OCI-LY1 (cell line): ENCODE measurements around the gene RNF112.

Experiments
- H2AFZ ChIP-seq: fragments of 200-600 bp; sonication (generic), shearing (Covaris generic); 2 replicates; pipeline ENCODE4 v1.6.0; 2014; ENCODE audit warnings: antibody characterized with exemption, mild to moderate bottlenecking, low read length
- H3F3A ChIP-seq: fragments of 200-600 bp; sonication (generic), shearing (Covaris generic); 2 replicates; pipeline ENCODE4 v1.6.0; 2014; ENCODE audit warnings: mild to moderate bottlenecking, antibody characterized with exemption, low read length, moderate library complexity; ENCODE audit not compliant: insufficient read depth
- H3K27ac ChIP-seq: fragments of 200-600 bp; sonication (generic); 2 replicates; pipeline ENCODE4 v1.5.1; 2014; ENCODE audit warnings: low read length, mixed run types, mild to moderate bottlenecking, low read depth; ENCODE audit not compliant: poor library complexity, severe bottlenecking
- H3K27me3 ChIP-seq: fragments of 200-600 bp; sonication (generic); 2 replicates; pipeline ENCODE4 v1.6.0; 2014; ENCODE audit warnings: antibody characterized with exemption, mild to moderate bottlenecking, low read length, moderate library complexity; ENCODE audit not compliant: insufficient read depth
- H3K36me3 ChIP-seq: fragments of 200-600 bp; sonication (generic); 2 replicates; pipeline ENCODE4 v1.6.1; 2014; ENCODE audit warnings: mild to moderate bottlenecking, antibody characterized with exemption, low read length, moderate library complexity, mixed read lengths; ENCODE audit not compliant: insufficient read depth
- H3K4me1 ChIP-seq: fragments of 200-600 bp; sonication (generic); 2 replicates; pipeline ENCODE4 v1.5.1; 2014; ENCODE audit warnings: mild to moderate bottlenecking, low read length, moderate library complexity; ENCODE audit not compliant: insufficient read depth, severe bottlenecking
- H3K4me2 ChIP-seq: fragments of 200-600 bp; sonication (generic), shearing (Covaris generic); 2 replicates; pipeline ENCODE4 v1.6.1; 2014; ENCODE audit warnings: low read length
- H3K4me3 ChIP-seq: fragments of 200-600 bp; sonication (generic); 2 replicates; pipeline ENCODE4 v1.5.1; 2014; ENCODE audit warnings: low read length, low read depth, mild to moderate bottlenecking, mixed read lengths; ENCODE audit not compliant: poor library complexity, severe bottlenecking
- H3K79me2 ChIP-seq: fragments of 200-600 bp; shearing (Covaris generic); 2 replicates; pipeline ENCODE4 v1.6.1; 2016; ENCODE audit warnings: mixed run types, low read length, mixed read lengths; ENCODE audit not compliant: insufficient read depth
- H3K9ac ChIP-seq: fragments of 200-600 bp; sonication (generic), shearing (Covaris generic); 2 replicates; pipeline ENCODE4 v1.6.1; 2014; ENCODE audit warnings: mild to moderate bottlenecking, low read length, mixed read lengths
- H3K9me2 ChIP-seq: fragments of 200-600 bp; sonication (generic), shearing (Covaris generic); 2 replicates; pipeline ENCODE4 v1.6.1; 2014; ENCODE audit warnings: low read depth, mild to moderate bottlenecking, low read length, mixed read lengths
- H3K9me3 ChIP-seq: fragments of 200-600 bp; shearing (Covaris generic); 2 replicates; pipeline ENCODE4 v1.6.1; 2014; ENCODE audit warnings: low read length, mixed read lengths
- H4K20me1 ChIP-seq: fragments of 200-600 bp; sonication (generic), shearing (Covaris generic); 2 replicates; pipeline ENCODE4 v1.6.0; 2016; ENCODE audit warnings: mild to moderate bottlenecking, low read length; ENCODE audit not compliant: insufficient read depth
- EZH2 ChIP-seq: fragments of 200-600 bp; sonication (generic), shearing (Covaris generic); IDR thresholded peaks from 2 replicates; pipeline ENCODE4 v1.8.0; 2017; ENCODE audit warnings: borderline replicate concordance, mixed run types, mild to moderate bottlenecking, antibody characterized with exemption, low read length, moderate library complexity, mixed read lengths
- TF ChIP-seq, protein P1 (sequence below): fragments of 200-600 bp; sonication (generic), shearing (Covaris generic); IDR thresholded peaks from 2 replicates; pipeline ENCODE4 v1.5.1; 2017; ENCODE audit warnings: mild to moderate bottlenecking, antibody characterized with exemption, low read length, moderate library complexity, mixed read lengths

RNF112 gene

DNA sequence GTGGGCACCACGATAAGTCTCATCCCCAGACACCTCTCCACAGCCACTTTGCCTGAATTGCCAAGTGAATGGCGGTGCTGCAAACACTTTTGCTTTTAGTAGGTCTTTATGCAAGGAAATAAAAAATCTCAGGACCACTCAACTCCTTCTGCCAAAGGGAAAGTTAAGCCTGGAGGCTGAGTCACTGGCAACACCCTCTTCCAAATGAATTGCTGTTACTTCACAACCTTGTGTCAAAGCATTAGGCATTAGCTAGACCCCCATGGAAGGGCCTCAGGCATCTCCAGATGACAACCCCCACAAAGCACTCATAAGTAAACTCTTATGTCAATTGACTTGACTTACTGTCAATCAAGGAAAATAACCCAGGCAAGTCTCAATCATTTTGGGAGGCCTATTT, 43.0 kb downstream of the RNF112 start:
- H3F3A ChIP-seq, result no peaks in the 10 kb centered on the region

GRCh38 chr17:19456016-19456927, 45.2 kb downstream of the RNF112 start:
- H3K4me1 ChIP-seq, result peaks cover 7% of the 10 kb centered on the region
- no peak overlapping the region for H3K4me2 ChIP-seq

More for the DNA sequence above, 43.0 kb downstream of the RNF112 start:
- Histone ChIP-seq H4K20me1 (no peaks in the 10 kb centered on the region), H3K79me2 (no peaks in the 10 kb centered on the region), H3K4me3 (no peak overlapping the region), H2AFZ (no peak overlapping the region), H3K27me3 (no peaks in the 10 kb centered on the region; the same call in 1 of the 2 replicates), H3K9ac (no peak overlapping the region), H3K4me2 (no peak overlapping the region), H3K4me1 (no peaks in the 10 kb centered on the region), H3K9me2 (no peaks in the 10 kb centered on the region), H3K9me3 (no peaks in the 10 kb centered on the region), H3K36me3 (no peaks in the 10 kb centered on the region), H3K27ac (no peak overlapping the region)
- no peak for TF ChIP-seq EZH2
- TF ChIP-seq, protein P1, sequence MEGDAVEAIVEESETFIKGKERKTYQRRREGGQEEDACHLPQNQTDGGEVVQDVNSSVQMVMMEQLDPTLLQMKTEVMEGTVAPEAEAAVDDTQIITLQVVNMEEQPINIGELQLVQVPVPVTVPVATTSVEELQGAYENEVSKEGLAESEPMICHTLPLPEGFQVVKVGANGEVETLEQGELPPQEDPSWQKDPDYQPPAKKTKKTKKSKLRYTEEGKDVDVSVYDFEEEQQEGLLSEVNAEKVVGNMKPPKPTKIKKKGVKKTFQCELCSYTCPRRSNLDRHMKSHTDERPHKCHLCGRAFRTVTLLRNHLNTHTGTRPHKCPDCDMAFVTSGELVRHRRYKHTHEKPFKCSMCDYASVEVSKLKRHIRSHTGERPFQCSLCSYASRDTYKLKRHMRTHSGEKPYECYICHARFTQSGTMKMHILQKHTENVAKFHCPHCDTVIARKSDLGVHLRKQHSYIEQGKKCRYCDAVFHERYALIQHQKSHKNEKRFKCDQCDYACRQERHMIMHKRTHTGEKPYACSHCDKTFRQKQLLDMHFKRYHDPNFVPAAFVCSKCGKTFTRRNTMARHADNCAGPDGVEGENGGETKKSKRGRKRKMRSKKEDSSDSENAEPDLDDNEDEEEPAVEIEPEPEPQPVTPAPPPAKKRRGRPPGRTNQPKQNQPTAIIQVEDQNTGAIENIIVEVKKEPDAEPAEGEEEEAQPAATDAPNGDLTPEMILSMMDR, result no peak

GRCh38 chr17:19457046-19457445, 46.0 kb downstream of the RNF112 start:
- TF ChIP-seq EZH2, result no peak
- TF ChIP-seq, protein P1, result no peak
- Histone ChIP-seq H3K4me1 (peaks cover 11% of the 10 kb centered on the region), H4K20me1 (no peaks in the 10 kb centered on the region), H3K9me2 (no peaks in the 10 kb centered on the region), H3K36me3 (no peaks in the 10 kb centered on the region), H3F3A (no peaks in the 10 kb centered on the region), H3K79me2 (no peaks in the 10 kb centered on the region), H3K4me3 (no peak overlapping the region), H2AFZ (no peak overlapping the region), H3K27ac (no peak overlapping the region), H3K9me3 (no peaks in the 10 kb centered on the region), H3K27me3 (no peaks in the 10 kb centered on the region; the same call in 1 of the 2 replicates), H3K9ac (no peak overlapping the region), H3K4me2 (no peak overlapping the region)

More at GRCh38 chr17:19456016-19456927, 45.2 kb downstream of the RNF112 start:
- Histone ChIP-seq H3K9me3 (no peaks in the 10 kb centered on the region), H3K79me2 (no peaks in the 10 kb centered on the region), H3K9ac (no peak overlapping the region), H3F3A (no peaks in the 10 kb centered on the region), H3K4me3 (no peak overlapping the region), H3K9me2 (no peaks in the 10 kb centered on the region), H4K20me1 (no peaks in the 10 kb centered on the region), H3K27ac (no peak overlapping the region), H3K36me3 (no peaks in the 10 kb centered on the region), H2AFZ (no peak overlapping the region), H3K27me3 (no peaks in the 10 kb centered on the region; the same call in 1 of the 2 replicates)
- no peak for TF ChIP-seq EZH2
- TF ChIP-seq, protein P1, result no peak
